NB4 (cell line): ENCODE data around the gene CDHR2.

Experiments
- MAX ChIP-seq: IDR thresholded peaks from 2 replicates; pipeline ENCODE4 v1.6.1; 2011; ENCODE audit warnings: low read depth, low read length
- POLR2A ChIP-seq: IDR thresholded peaks from 2 replicates; pipeline ENCODE4 v1.6.1; 2011; ENCODE audit warnings: mild to moderate bottlenecking; ENCODE audit not compliant: insufficient read length; ENCODE audit errors: extremely low read depth
- TF ChIP-seq, protein P1 (sequence below): IDR thresholded peaks from one replicate; pipeline ENCODE4 v1.5.1; 2012; ENCODE audit warnings: low read depth, low read length

- TF ChIP-seq, protein P1, sequence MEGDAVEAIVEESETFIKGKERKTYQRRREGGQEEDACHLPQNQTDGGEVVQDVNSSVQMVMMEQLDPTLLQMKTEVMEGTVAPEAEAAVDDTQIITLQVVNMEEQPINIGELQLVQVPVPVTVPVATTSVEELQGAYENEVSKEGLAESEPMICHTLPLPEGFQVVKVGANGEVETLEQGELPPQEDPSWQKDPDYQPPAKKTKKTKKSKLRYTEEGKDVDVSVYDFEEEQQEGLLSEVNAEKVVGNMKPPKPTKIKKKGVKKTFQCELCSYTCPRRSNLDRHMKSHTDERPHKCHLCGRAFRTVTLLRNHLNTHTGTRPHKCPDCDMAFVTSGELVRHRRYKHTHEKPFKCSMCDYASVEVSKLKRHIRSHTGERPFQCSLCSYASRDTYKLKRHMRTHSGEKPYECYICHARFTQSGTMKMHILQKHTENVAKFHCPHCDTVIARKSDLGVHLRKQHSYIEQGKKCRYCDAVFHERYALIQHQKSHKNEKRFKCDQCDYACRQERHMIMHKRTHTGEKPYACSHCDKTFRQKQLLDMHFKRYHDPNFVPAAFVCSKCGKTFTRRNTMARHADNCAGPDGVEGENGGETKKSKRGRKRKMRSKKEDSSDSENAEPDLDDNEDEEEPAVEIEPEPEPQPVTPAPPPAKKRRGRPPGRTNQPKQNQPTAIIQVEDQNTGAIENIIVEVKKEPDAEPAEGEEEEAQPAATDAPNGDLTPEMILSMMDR = no peak
- TF ChIP-seq POLR2A (no peak), MAX (no peak)
Measured at GRCh38 chr5:176531902-176532493, 17.1 kb upstream of the CDHR2 start.
